Epithelial cell of umbilical artery (primary cell): ENCODE measurements around the gene DZANK1. TPM values are rescaled to one million over a fixed set of nuclear protein-coding genes. Genes with fewer than 3 reads are reported as not detected.

Source experiments
- total RNA-seq: library from RNA; depleted of rRNA; stranded (reverse); fragments of >200 nt; gene quantifications from 2 replicates; pipeline ENCODE4 v1.2.3, GENCODE V29; 2014

The DZANK1 gene
- 0.46 and 0.65 TPM in 2 replicates for total RNA-seq

GRCh38 chr20:18466894-18467730, at the start of gene DZANK1, which contains the start of gene POLR3F:
Gene DZANK1 (minus strand): TSS chr20:18467030. CDS start chr20:18465358, 1,672 bp downstream.
Gene POLR3F (plus strand): TSS chr20:18467390. CDS start chr20:18467507, 117 bp downstream.

GRCh38 chr20:18507218-18508191, 40.7 kb upstream of the DZANK1 start, which contains the start of gene SEC23B:
Gene SEC23B (plus strand): TSS chr20:18507940. CDS start chr20:18510836, 2,896 bp downstream.

GRCh38 chr20:18496740-18497592, 30.1 kb upstream of the DZANK1 start, which contains the start of gene RBBP9:
Gene RBBP9 (minus strand): TSS chr20:18497225. CDS start chr20:18497167, 58 bp downstream.

Other genes starting within 250 kb of the DZANK1 start
- gene ZNF133, start 178.5 kb downstream of the DZANK1 start, total RNA-seq: 14.3 and 20.8 TPM in 2 replicates
- gene POLR3F, start 360 bp upstream of the DZANK1 start, total RNA-seq: 11.6 and 14.0 TPM in 2 replicates
- 12.0 and 12.8 TPM in 2 replicates for gene RBBP9, start 30.2 kb upstream of the DZANK1 start, total RNA-seq
- gene SEC23B, start 40.9 kb upstream of the DZANK1 start, total RNA-seq: 41.9 and 43.9 TPM in 2 replicates
- gene SMIM26, start 100.4 kb upstream of the DZANK1 start, total RNA-seq: 109 and 115 TPM in 2 replicates
- gene DTD1, start 121.0 kb upstream of the DZANK1 start, total RNA-seq: 104 and 117 TPM in 2 replicates